Heart right ventricle (tissue), 16 donors: ENCODE measurements around the gene TMEM91. TPM values are rescaled to one million over a fixed set of nuclear protein-coding genes. Genes with fewer than 3 reads are reported as not detected.

Source experiments
- ATAC-seq, 8 donors: fragments of 200-7000 bp; cut with Tn5 transposase; one replicate each; pipeline ENCODE4 v1.9.1; 2020; ENCODE audit warnings: mild to moderate bottlenecking in 8 of 8, moderate library complexity in 8 of 8, moderate number of reproducible peaks in 1 of 8
- DNase-seq, 2 donors: peaks; one replicate each; pipeline ENCODE4 v3.0.0-alpha.2; 2020
- H3K27ac ChIP-seq, 10 donors: fragments of 200-600 bp; sonication (generic) in 2 of 10; one replicate each; pipeline versions ENCODE4 v1.5.0 to v1.8.0; 2020 to 2022; ENCODE audit warnings: mild to moderate bottlenecking in 3 of 10
- H3K27me3 ChIP-seq, 7 donors: fragments of 200-600 bp; one replicate each; pipeline ENCODE4 v1.8.0; 2021 to 2022; ENCODE audit warnings: mild to moderate bottlenecking in 2 of 7
- H3K36me3 ChIP-seq, 9 donors: fragments of 200-600 bp; sonication (generic) in 1 of 9; one replicate each; pipeline versions ENCODE4 v1.5.0 to v1.8.0; 2020 to 2022; ENCODE audit warnings: mild to moderate bottlenecking in 2 of 9
- H3K4me1 ChIP-seq, 9 donors: fragments of 200-600 bp; sonication (generic) in 1 of 9; one replicate each; pipeline versions ENCODE4 v1.5.0 to v1.8.0; 2020 to 2022; ENCODE audit warnings: mild to moderate bottlenecking in 4 of 9
- H3K4me3 ChIP-seq, 10 donors: fragments of 200-600 bp; sonication (generic) in 2 of 10; one replicate each; pipeline versions ENCODE4 v1.5.0 to v1.8.0; 2020 to 2022; ENCODE audit warnings: mild to moderate bottlenecking in 7 of 10, moderate library complexity in 2 of 10
- H3K9me3 ChIP-seq, 11 donors: fragments of 200-600 bp in 10 of 11; sonication (generic) in 2 of 11; one replicate each; pipeline versions ENCODE4 v1.5.0 to v1.8.0; 2013 to 2022; ENCODE audit warnings: mild to moderate bottlenecking in 2 of 11, control low read depth in 1 of 11, moderate library complexity in 1 of 11
- WGBS, 2 donors: extraction: QIAGEN DNeasy Blood & Tissue Kit; methylation state at CpG; one replicate each; pipeline ENCODE4 v1.1.7; 2013; ENCODE audit warnings: inconsistent platforms in 1 of 2; 5-methylcytosine and 5-hydroxymethylcytosine counted together
- intact Hi-C, 10 donors: fragments of 100-400 bp; cut with DNase I; formaldehyde crosslinking; loops; one replicate each; pipeline versions ENCODE4 v1.11.1 to v1.14.2; 2022
- long read RNA-seq, 3 donors: library from polyadenylated mRNA; unstranded; transcript quantifications; one replicate each; pipeline ENCODE4 v2.0.0, GENCODE V29; 2020 to 2021
- polyA plus RNA-seq, 2 donors: library from polyadenylated mRNA; stranded (reverse); fragments of 200-250 nt; gene quantifications; one replicate each; pipeline ENCODE4 v1.2.3, GENCODE V29; 2013
- total RNA-seq, 10 donors: library from RNA; stranded (reverse); fragmentation: NEBNext Ultra II Directional in 3 of 10; extraction: Animal tissue kit (Norgen Biotek cat#: 25700) in 3 of 10; gene quantifications; one replicate each; pipeline versions ENCODE4 v1.2.1 to v1.2.4, GENCODE V29; 2021 to 2023
- TF ChIP-seq, protein P1 (sequence below), 9 donors: fragments of 200-600 bp; sonication (generic) in 2 of 9; IDR thresholded peaks; one replicate each; pipeline versions ENCODE4 v1.5.0 to v1.8.0; 2021 to 2022; ENCODE audit warnings: antibody characterized with exemption in 9 of 9, mild to moderate bottlenecking in 5 of 9, moderate library complexity in 1 of 9
- donor health status: Arrhythmogenic right ventricular cardiomyopathy.
- donor health status: ischemic (EF 13 %, LVEDD 7.1; RV severe dilation, severe dysfunction).
- donor health status: healthy with polysubstance abuse.
- donor health status: DM: no; HTN: yes; CAD: no.
- donor health status: DM: no; HTN: no; CAD: no.
- donor health status: ischemic (EF 25% LVEDD 6.9; RV normal size, moderate dysfunction).
- donor health status: ischemic (EF 25% LVEDD 5.7; RV mildly dilated, moderate dysfunction).
- donor health status: healthy.
- donor health status: DM: yes; HTN: yes; CAD: no.
- donor health status: Ischemic cardiomyopathy.
- donor health status: ischemic (EF 35%, LVEDD 5.7; RV mildly dilated, moderate dysfunction).
- donor health status: nonischemic (EF 11% LVEDD 7.7; RV severe dilation, severe dysfunction).
- donor health status: DM: yes; HTN: yes; CAD: no.
- donor health status: PGD.
- donor health status: ischemic (EF 29% LVEDD 5.4; RV normal size, mild dysfunction).
- donor health status: nonischemic (EF 23%, LVEDD 6.1; RV moderate dilation, normal function).

The TMEM91 gene
- total RNA-seq (1 to 10 TPM; 1.2 to 4.7 (median 2.0) TPM), polyA plus RNA-seq (10 to 100 TPM in 1 of 2 donors, 1 to 10 TPM in 1; 3.8 to 11.3 TPM)
- long read RNA-seq, donor 1, partial matches to known transcripts: 0 of 5 reads
- long read RNA-seq, donor 1, other reads (novel, unspliced or antisense): 1 of 5 reads
- long read RNA-seq, donor 2, partial matches to known transcripts: 0 of 9 reads
- long read RNA-seq, donor 2, other reads (novel, unspliced or antisense): 5 of 9 reads
- long read RNA-seq, donor 3, partial matches to known transcripts: 0 of 5 reads
- long read RNA-seq, donor 3, other reads (novel, unspliced or antisense): 2 of 5 reads

GRCh38 chr19:41376241-41376997 lies at the start of gene TMEM91:
TSS of gene TMEM91 (plus strand) at chr19:41376533. CDS start at chr19:41378310, 1,777 bp downstream.
- 1 to 2% methylated on average over 47 of the region's 47 CpGs for WGBS, 2 donors
- intact Hi-C loops: no loop called here

GRCh38 chr19:41327076-41327575 lies 49.2 kb upstream of the TMEM91 start:
- Histone ChIP-seq H3K4me3 (peak overlapping the region in 9 of 10 donors; percentile 20 to 49 (median 40)), H3K27ac (peak overlapping the region; percentile 67 to 96 (median 88)), H3K36me3 (peaks cover 0 to 52% (median 0%) of the 10 kb centered on the region in 9 donors), H3K4me1 (peaks cover 39 to 92% (median 68%) of the 10 kb centered on the region in 9 donors), H3K9me3 (no peaks in the 10 kb centered on the region), H3K27me3 (no peaks in the 10 kb centered on the region)
- no peak for ATAC-seq
- WGBS, 2 donors: 37 to 47% methylated on average over 13 of the region's 13 CpGs
- no peak for DNase-seq
- TF ChIP-seq, protein P1, sequence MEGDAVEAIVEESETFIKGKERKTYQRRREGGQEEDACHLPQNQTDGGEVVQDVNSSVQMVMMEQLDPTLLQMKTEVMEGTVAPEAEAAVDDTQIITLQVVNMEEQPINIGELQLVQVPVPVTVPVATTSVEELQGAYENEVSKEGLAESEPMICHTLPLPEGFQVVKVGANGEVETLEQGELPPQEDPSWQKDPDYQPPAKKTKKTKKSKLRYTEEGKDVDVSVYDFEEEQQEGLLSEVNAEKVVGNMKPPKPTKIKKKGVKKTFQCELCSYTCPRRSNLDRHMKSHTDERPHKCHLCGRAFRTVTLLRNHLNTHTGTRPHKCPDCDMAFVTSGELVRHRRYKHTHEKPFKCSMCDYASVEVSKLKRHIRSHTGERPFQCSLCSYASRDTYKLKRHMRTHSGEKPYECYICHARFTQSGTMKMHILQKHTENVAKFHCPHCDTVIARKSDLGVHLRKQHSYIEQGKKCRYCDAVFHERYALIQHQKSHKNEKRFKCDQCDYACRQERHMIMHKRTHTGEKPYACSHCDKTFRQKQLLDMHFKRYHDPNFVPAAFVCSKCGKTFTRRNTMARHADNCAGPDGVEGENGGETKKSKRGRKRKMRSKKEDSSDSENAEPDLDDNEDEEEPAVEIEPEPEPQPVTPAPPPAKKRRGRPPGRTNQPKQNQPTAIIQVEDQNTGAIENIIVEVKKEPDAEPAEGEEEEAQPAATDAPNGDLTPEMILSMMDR (IDR thresholded peaks at IDR 0.05): no peak
- intact Hi-C loops: loop anchor here in 6 of 10 donors (1.0 to 10.0 kb wide), 6 partner anchors 25 to 248 kb away; partner anchors contain the start of genes CEACAM21 (in 1 of the 6), DMAC2 (in 1 of the 6) and TGFB1 (in 1 of the 6)

More at GRCh38 chr19:41376241-41376997, at the start of gene TMEM91:
- TF ChIP-seq, protein P1 (IDR thresholded peaks at IDR 0.05): no peak
- peak within 1 kb of the TSS; percentile 41 to 88 (median 66) for H3K27ac ChIP-seq
- peak within 1 kb of the TSS; percentile 44 to 77 (median 58) for H3K4me3 ChIP-seq
- no peaks in the 10 kb centered on the region for H3K27me3 ChIP-seq
- H3K36me3 ChIP-seq: peaks cover 0 to 2% (median 0%) of the 10 kb centered on the region in 9 donors
- H3K4me1 ChIP-seq: peaks cover 0 to 51% (median 27%) of the 10 kb centered on the region in 9 donors
- H3K9me3 ChIP-seq: no peaks in the 10 kb centered on the region
- peak; percentile 29 to 48 for DNase-seq
- peak; percentile 41 to 62 (median 50) for ATAC-seq

- peak; percentile 37 to 65 (median 55) for ATAC-seq
- H3K4me1 ChIP-seq: peaks cover 36 to 87% (median 62%) of the 10 kb centered on the region in 9 donors
- TF ChIP-seq, protein P1 (IDR thresholded peaks at IDR 0.05): peak in 1 of 9 donors; percentile 13
- 30 to 35% methylated on average over 30 to 33 of the region's 33 CpGs for WGBS, 2 donors
- peak; percentile 76 to 79 for DNase-seq
- H3K27ac ChIP-seq: peak overlapping the region; percentile 67 to 96 (median 88)
- no peaks in the 10 kb centered on the region for H3K9me3 ChIP-seq
- H3K36me3 ChIP-seq: peaks cover 0 to 52% (median 0%) of the 10 kb centered on the region in 9 donors
- intact Hi-C loops: loop anchor here in 6 of 10 donors (1.0 to 10.0 kb wide), 6 partner anchors 25 to 247 kb away; partner anchors contain the start of genes CEACAM21 (in 1 of the 6), DMAC2 (in 1 of the 6) and TGFB1 (in 1 of the 6)
- H3K27me3 ChIP-seq: no peaks in the 10 kb centered on the region
- peak overlapping the region in 9 of 10 donors; percentile 20 to 49 (median 40) for H3K4me3 ChIP-seq
These were observed 48.7 kb upstream of the TMEM91 start for GRCh38 chr19:41327576-41328156.
